K562 (cell line): ENCODE data around the gene HPSE2.

ENCODE experiments used
- ETV6 ChIP-seq, 3 experiments: fragments of 150-350 bp in 1 of 3; sonication (generic) in 1 of 3; formaldehyde crosslinking in 1 of 3; IDR thresholded peaks; 2 replicates each; pipeline versions ENCODE4 v1.6.1 to v1.8.0; 2014 to 2022; ENCODE audit warnings: borderline replicate concordance in 2 of 3, low read depth in 2 of 3, antibody characterized with exemption in 1 of 3, low read length in 1 of 3, mild to moderate bottlenecking in 1 of 3, missing genetic modification reagents in 1 of 3
- SRF ChIP-seq, 2 experiments: fragments of 250-450, 450-650 bp in 1 of 2; sonication (Bioruptor Pico) in 1 of 2; sonication (generic) in 1 of 2; formaldehyde crosslinking; IDR thresholded peaks; 2 replicates each; pipeline versions ENCODE4 v1.5.0 to v1.5.1; 2020 to 2022; ENCODE audit warnings: mild to moderate bottlenecking in 1 of 2, missing genetic modification reagents in 1 of 2

- no peak for TF ChIP-seq ETV6 (IDR thresholded peaks at IDR 0.05; ENCODE audit: borderline replicate concordance in 1 of 2, low read depth in 2 of 2, low read length in 1 of 2)
- TF ChIP-seq ETV6 (CRISPR knock-in tag; IDR thresholded peaks at IDR 0.05; ENCODE audit: borderline replicate concordance), result no peak
- TF ChIP-seq SRF (CRISPR knock-in tag; IDR thresholded peaks at IDR 0.05), result no peak
Observed at GRCh38 chr10:98713586-98713985, 522.1 kb downstream of the HPSE2 start.
